HEK293 (cell line): Measurements from ENCODE around the gene KRT73.

ENCODE experiments used
- CTCF ChIA-PET: fragments of 350-600 bp; formaldehyde crosslinking; extraction: SDS; loops from one replicate; lab custom pipeline; 2021; ENCODE audit warnings: antibody characterized with exemption; lab: Yijun Ruan, JAX
- POLR2A ChIA-PET: fragments of 300-600 bp; formaldehyde crosslinking; extraction: SDS; loops from one replicate; lab custom pipeline; 2020; ENCODE audit warnings: antibody characterized with exemption, inconsistent platforms; lab: Yijun Ruan, JAX
- H3K27ac ChIP-seq: fragments of 200-500 bp; sonication (Bioruptor generic); 2 replicates; pipeline ENCODE4 v1.5.1; 2014; ENCODE audit warnings: low read depth, low read length, control low read depth, inconsistent platforms; ENCODE audit errors: extremely low read depth
- H3K36me3 ChIP-seq, 2 experiments: fragments of 200-500 bp in 1 of 2; sonication (Bioruptor generic) in 1 of 2; 1 replicate in 1 of 2; 2 replicates in 1 of 2; pipeline ENCODE4 v1.5.1; 2014 to 2017; ENCODE audit warnings: inconsistent platforms in 2 of 2, low read length in 2 of 2; ENCODE audit not compliant: control insufficient read depth in 2 of 2, insufficient read depth in 1 of 2
- H3K4me1 ChIP-seq: fragments of 200-500 bp; sonication (Bioruptor generic); 2 replicates; pipeline ENCODE4 v1.5.1; 2014; ENCODE audit warnings: mild to moderate bottlenecking, low read length, inconsistent platforms; ENCODE audit not compliant: control insufficient read depth, insufficient read depth
- H3K4me3 ChIP-seq: 2 replicates; pipeline ENCODE4 v1.5.1; 2011; ENCODE audit warnings: low read depth, mild to moderate bottlenecking, control low read depth, low read length, moderate library complexity
- H3K9me3 ChIP-seq: fragments of 200-500 bp; sonication (Bioruptor generic); 2 replicates; pipeline ENCODE4 v1.5.1; 2014; ENCODE audit warnings: low read depth, low read length, inconsistent platforms; ENCODE audit not compliant: control insufficient read depth, insufficient read depth
- IKZF3 ChIP-seq: fragments of 450-650 bp; IDR thresholded peaks from 2 replicates; pipeline ENCODE4 v1.5.0; 2018; ENCODE audit warnings: missing biosample characterization, mild to moderate bottlenecking, missing genetic modification characterization, moderate library complexity
- KLF17 ChIP-seq: fragments of 450-650 bp; formaldehyde crosslinking; IDR thresholded peaks from 2 replicates; pipeline ENCODE4 v1.5.1; 2016; ENCODE audit warnings: missing biosample characterization, missing genetic modification characterization
- KLF8 ChIP-seq: fragments of 450-650 bp; formaldehyde crosslinking; IDR thresholded peaks from 2 replicates; pipeline ENCODE4 v1.5.1; 2016; ENCODE audit warnings: missing biosample characterization, missing genetic modification characterization
- REST ChIP-seq: fragments of 450-650 bp; formaldehyde crosslinking; IDR thresholded peaks from 2 replicates; pipeline ENCODE4 v1.5.1; 2016; ENCODE audit warnings: missing biosample characterization, missing genetic modification characterization
- SP3 ChIP-seq: fragments of 450-650 bp; formaldehyde crosslinking; IDR thresholded peaks from 2 replicates; pipeline ENCODE4 v1.5.1; 2016; ENCODE audit warnings: missing biosample characterization, missing genetic modification characterization
- ZBTB11 ChIP-seq: fragments of 450-650 bp; formaldehyde crosslinking; conservative IDR thresholded peaks from 2 replicates; pipeline ENCODE4 v1.5.1; 2016; ENCODE audit warnings: low read depth, missing biosample characterization, missing genetic modification characterization
- ZEB2 ChIP-seq: fragments of 450-650 bp; formaldehyde crosslinking; IDR thresholded peaks from 2 replicates; pipeline ENCODE4 v1.5.1; 2016; ENCODE audit warnings: missing biosample characterization, missing genetic modification characterization
- ZNF175 ChIP-seq: fragments of 450-650 bp; formaldehyde crosslinking; IDR thresholded peaks from 2 replicates; pipeline ENCODE4 v1.5.1; 2016; ENCODE audit warnings: missing biosample characterization, missing genetic modification characterization
- ZNF211 ChIP-seq: fragments of 450-650 bp; formaldehyde crosslinking; IDR thresholded peaks from 2 replicates; pipeline ENCODE4 v1.5.1; 2016; ENCODE audit warnings: low read depth, missing biosample characterization, missing genetic modification characterization
- ZNF221 ChIP-seq: fragments of 450-650 bp; formaldehyde crosslinking; IDR thresholded peaks from 2 replicates; pipeline ENCODE4 v1.5.1; 2017; ENCODE audit warnings: missing biosample characterization, missing genetic modification characterization, borderline replicate concordance
- ZNF274 ChIP-seq, 2 experiments: fragments of 200-500 bp in 1 of 2; fragments of 450-650 bp in 1 of 2; sonication (Bioruptor generic) in 1 of 2; formaldehyde crosslinking in 1 of 2; IDR thresholded peaks; 2 replicates each; pipeline versions ENCODE4 v1.5.1 to v1.6.1; 2014 to 2016; ENCODE audit warnings: borderline replicate concordance in 1 of 2, inconsistent platforms in 1 of 2, low read length in 1 of 2, missing biosample characterization in 1 of 2, missing genetic modification characterization in 1 of 2
- ZNF335 ChIP-seq: fragments of 450-650 bp; formaldehyde crosslinking; conservative IDR thresholded peaks from 2 replicates; pipeline ENCODE4 v1.5.1; 2016; ENCODE audit warnings: missing biosample characterization, missing genetic modification characterization
- ZNF37A ChIP-seq: fragments of 450-650 bp; IDR thresholded peaks from 2 replicates; pipeline ENCODE4 v1.5.1; 2018; ENCODE audit warnings: missing biosample characterization, missing genetic modification characterization
- ZNF416 ChIP-seq: fragments of 450-650 bp; formaldehyde crosslinking; IDR thresholded peaks from 2 replicates; pipeline ENCODE4 v1.5.1; 2016; ENCODE audit warnings: missing biosample characterization, missing genetic modification characterization
- ZNF624 ChIP-seq: fragments of 450-650 bp; formaldehyde crosslinking; IDR thresholded peaks from 2 replicates; pipeline ENCODE4 v1.5.1; 2017; ENCODE audit warnings: missing biosample characterization, missing genetic modification characterization
- ZNF670 ChIP-seq: fragments of 450-650 bp; formaldehyde crosslinking; IDR thresholded peaks from 2 replicates; pipeline ENCODE4 v1.5.1; 2016; ENCODE audit warnings: missing biosample characterization, missing genetic modification characterization, low read depth
- ZNF704 ChIP-seq: fragments of 450-650 bp; formaldehyde crosslinking; IDR thresholded peaks from 2 replicates; pipeline ENCODE4 v1.5.1; 2016; ENCODE audit warnings: missing biosample characterization, missing genetic modification characterization
- ZNF76 ChIP-seq: fragments of 450-650 bp; formaldehyde crosslinking; IDR thresholded peaks from 2 replicates; pipeline ENCODE4; 2016; ENCODE audit warnings: low read depth, missing biosample characterization, missing genetic modification characterization, borderline replicate concordance

The KRT73 gene

GRCh38 chr12:52656616-52657015 lies 38.3 kb upstream of the KRT73 start:
- Histone ChIP-seq H3K36me3 (no peaks in the 10 kb centered on the region), H3K4me3 (no peak overlapping the region), H3K9me3 (no peaks in the 10 kb centered on the region), H3K4me1 (no peaks in the 10 kb centered on the region), H3K27ac (no peak overlapping the region)
- TF ChIP-seq ZNF704 (tag by site-specific recombination) (no peak), ZNF221 (tag by site-specific recombination) (no peak), ZBTB11 (tag by site-specific recombination) (no peak), ZNF670 (no peak), ZNF175 (tag by site-specific recombination) (no peak), KLF8 (tag by site-specific recombination) (no peak), ZEB2 (tag by site-specific recombination) (no peak), ZNF211 (tag by site-specific recombination) (no peak), ZNF37A (tag by site-specific recombination) (no peak), ZNF416 (no peak), KLF17 (tag by site-specific recombination) (no peak), ZNF624 (tag by site-specific recombination) (no peak), ZNF274 (IDR thresholded peaks at IDR 0.05; ENCODE audit: low read length) (no peak), ZNF274 (tag by site-specific recombination; IDR thresholded peaks at IDR 0.05; ENCODE audit: borderline replicate concordance) (no peak), SP3 (tag by site-specific recombination) (no peak), REST (tag by site-specific recombination) (no peak), ZNF335 (no peak), IKZF3 (tag by site-specific recombination) (no peak), ZNF76 (tag by site-specific recombination) (no peak)
- POLR2A ChIA-PET = no interaction called here
- CTCF ChIA-PET = interaction anchor here (0.6 to 1.7 kb wide), 4 partner anchors 11 to 484 kb away, joined by 3 to 7 read pairs (median 3); no protein-coding TSS in a partner anchor
